ENCODE results near the gene EPHA4. TPM values are rescaled to one million over a fixed set of nuclear protein-coding genes. Genes with fewer than 3 reads are reported as not detected.

Gene EPHA4
- total and polyA plus RNA-seq, 4 donors, result 0.43 to 2.3 (median 1.1) TPM

DNA sequence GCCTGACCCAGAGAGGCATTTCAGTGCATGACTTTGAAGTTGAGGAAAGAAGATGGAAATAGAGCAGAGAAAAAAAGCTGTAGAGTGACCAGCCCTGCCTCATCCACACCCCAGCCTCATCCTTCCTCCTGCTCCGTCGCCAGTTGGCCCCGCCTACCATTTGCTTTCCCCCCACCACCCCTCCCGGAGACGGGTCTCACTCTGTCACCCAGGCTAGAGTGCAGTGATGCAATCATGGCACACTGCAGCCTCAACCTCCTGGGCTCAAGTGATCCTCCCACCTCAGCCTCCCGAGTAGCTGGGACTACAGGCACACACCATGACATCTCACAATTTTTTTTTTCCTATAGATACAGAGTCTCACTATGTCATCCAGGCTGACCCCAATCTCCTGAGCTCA, 200.8 kb downstream of the EPHA4 start:
- peaks cover 0 to 4% (median 1%) of the 10 kb centered on the region in 4 donors for H3K27me3 ChIP-seq (ENCODE audit: control insufficient read depth in 4 of 4, insufficient read depth in 4 of 4, low read length in 3 of 4)
- H3K9me3 ChIP-seq (ENCODE audit: control insufficient read depth in 4 of 4, low read length in 3 of 4), result peaks cover 0 to 1% (median 0%) of the 10 kb centered on the region in 4 donors
- H3K9ac ChIP-seq (ENCODE audit: low read depth in 1 of 2, low read length in 2 of 2), result no peak overlapping the region
- TF ChIP-seq, protein P1, sequence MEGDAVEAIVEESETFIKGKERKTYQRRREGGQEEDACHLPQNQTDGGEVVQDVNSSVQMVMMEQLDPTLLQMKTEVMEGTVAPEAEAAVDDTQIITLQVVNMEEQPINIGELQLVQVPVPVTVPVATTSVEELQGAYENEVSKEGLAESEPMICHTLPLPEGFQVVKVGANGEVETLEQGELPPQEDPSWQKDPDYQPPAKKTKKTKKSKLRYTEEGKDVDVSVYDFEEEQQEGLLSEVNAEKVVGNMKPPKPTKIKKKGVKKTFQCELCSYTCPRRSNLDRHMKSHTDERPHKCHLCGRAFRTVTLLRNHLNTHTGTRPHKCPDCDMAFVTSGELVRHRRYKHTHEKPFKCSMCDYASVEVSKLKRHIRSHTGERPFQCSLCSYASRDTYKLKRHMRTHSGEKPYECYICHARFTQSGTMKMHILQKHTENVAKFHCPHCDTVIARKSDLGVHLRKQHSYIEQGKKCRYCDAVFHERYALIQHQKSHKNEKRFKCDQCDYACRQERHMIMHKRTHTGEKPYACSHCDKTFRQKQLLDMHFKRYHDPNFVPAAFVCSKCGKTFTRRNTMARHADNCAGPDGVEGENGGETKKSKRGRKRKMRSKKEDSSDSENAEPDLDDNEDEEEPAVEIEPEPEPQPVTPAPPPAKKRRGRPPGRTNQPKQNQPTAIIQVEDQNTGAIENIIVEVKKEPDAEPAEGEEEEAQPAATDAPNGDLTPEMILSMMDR (IDR thresholded peaks at IDR 0.05; ENCODE audit: low read depth, low read length, missing input control), result no peak
- TF ChIP-seq EGR1 (IDR thresholded peaks at IDR 0.05; ENCODE audit: low read depth in 2 of 2), result no peak
- TF ChIP-seq TAF1 (conservative IDR thresholded peaks at IDR 0.05), result no peak
- TF ChIP-seq SP1 (IDR thresholded peaks at IDR 0.05), result no peak
- no peak for TF ChIP-seq NR2F2 (IDR thresholded peaks at IDR 0.05)
- TF ChIP-seq RAD21 (IDR thresholded peaks at IDR 0.05), result no peak
- TF ChIP-seq GABPA (IDR thresholded peaks at IDR 0.05 in 1 of 2, conservative IDR thresholded peaks at IDR 0.05 in 1 of 2), result no peak
- TF ChIP-seq RXRA (IDR thresholded peaks at IDR 0.05), result no peak
- H3K36me3 ChIP-seq (ENCODE audit: control insufficient read depth in 4 of 4, insufficient read depth in 3 of 4, low read depth in 1 of 4, low read length in 3 of 4), result no peaks in the 10 kb centered on the region
- 76% methylated on average over 6 of the region's 6 CpGs for WGBS
- H3K4me1 ChIP-seq (ENCODE audit: control insufficient read depth in 4 of 4, insufficient read depth in 4 of 4, low read length in 3 of 4), result no peaks in the 10 kb centered on the region
- H3K27ac ChIP-seq (ENCODE audit: low read depth in 1 of 2, low read length in 2 of 2), result no peak overlapping the region
- DNase-seq (ENCODE audit: low spot score), result no peak
- no peak overlapping the region for H3K4me3 ChIP-seq (ENCODE audit: low read depth in 1 of 3, low read length in 3 of 3)

DNA sequence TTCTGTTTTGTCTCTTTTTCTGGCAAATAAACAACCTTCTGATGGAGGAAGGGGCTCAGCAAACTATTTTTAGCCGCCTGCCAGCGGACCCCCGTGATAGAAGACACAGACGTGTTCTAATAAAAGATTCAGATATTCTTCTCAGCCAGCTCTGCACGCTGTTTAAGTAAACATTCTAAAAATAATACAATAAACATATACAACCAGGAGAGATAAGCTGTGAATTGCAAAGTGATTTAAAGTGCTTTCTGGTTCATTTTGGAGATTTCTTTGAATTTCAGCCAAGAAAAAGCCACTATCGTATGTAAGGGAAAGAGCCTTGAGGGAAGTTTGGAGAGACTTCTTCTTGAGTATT, 201.3 kb downstream of the EPHA4 start:
- H3K36me3 ChIP-seq (ENCODE audit: control insufficient read depth in 4 of 4, insufficient read depth in 3 of 4, low read depth in 1 of 4, low read length in 3 of 4), result no peaks in the 10 kb centered on the region
- no peak for DNase-seq (ENCODE audit: low spot score)
- 59% methylated on average over 6 of the region's 6 CpGs for WGBS
- no peak overlapping the region for H3K9ac ChIP-seq (ENCODE audit: low read depth in 1 of 2, low read length in 2 of 2)
- H3K4me3 ChIP-seq (ENCODE audit: low read depth in 1 of 3, low read length in 3 of 3), result no peak overlapping the region
- TF ChIP-seq, protein P2, sequence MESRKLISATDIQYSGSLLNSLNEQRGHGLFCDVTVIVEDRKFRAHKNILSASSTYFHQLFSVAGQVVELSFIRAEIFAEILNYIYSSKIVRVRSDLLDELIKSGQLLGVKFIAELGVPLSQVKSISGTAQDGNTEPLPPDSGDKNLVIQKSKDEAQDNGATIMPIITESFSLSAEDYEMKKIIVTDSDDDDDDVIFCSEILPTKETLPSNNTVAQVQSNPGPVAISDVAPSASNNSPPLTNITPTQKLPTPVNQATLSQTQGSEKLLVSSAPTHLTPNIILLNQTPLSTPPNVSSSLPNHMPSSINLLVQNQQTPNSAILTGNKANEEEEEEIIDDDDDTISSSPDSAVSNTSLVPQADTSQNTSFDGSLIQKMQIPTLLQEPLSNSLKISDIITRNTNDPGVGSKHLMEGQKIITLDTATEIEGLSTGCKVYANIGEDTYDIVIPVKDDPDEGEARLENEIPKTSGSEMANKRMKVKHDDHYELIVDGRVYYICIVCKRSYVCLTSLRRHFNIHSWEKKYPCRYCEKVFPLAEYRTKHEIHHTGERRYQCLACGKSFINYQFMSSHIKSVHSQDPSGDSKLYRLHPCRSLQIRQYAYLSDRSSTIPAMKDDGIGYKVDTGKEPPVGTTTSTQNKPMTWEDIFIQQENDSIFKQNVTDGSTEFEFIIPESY (IDR thresholded peaks at IDR 0.05), result no peak
- TF ChIP-seq TAF1 (conservative IDR thresholded peaks at IDR 0.05) (no peak), NR2F2 (IDR thresholded peaks at IDR 0.05) (no peak), HNF4A (conservative IDR thresholded peaks at IDR 0.05) (no peak), FOXA2 (IDR thresholded peaks at IDR 0.05) (no peak), JUND (IDR thresholded peaks at IDR 0.05) (no peak), EGR1 (IDR thresholded peaks at IDR 0.05; ENCODE audit: low read depth in 2 of 2) (no peak), RAD21 (IDR thresholded peaks at IDR 0.05) (no peak), YY1 (IDR thresholded peaks at IDR 0.05) (no peak)
- TF ChIP-seq, protein P3, sequence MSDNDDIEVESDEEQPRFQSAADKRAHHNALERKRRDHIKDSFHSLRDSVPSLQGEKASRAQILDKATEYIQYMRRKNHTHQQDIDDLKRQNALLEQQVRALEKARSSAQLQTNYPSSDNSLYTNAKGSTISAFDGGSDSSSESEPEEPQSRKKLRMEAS (IDR thresholded peaks at IDR 0.05), result no peak
- no peaks in the 10 kb centered on the region for H3K4me1 ChIP-seq (ENCODE audit: control insufficient read depth in 4 of 4, insufficient read depth in 4 of 4, low read length in 3 of 4)
- H3K9me3 ChIP-seq (ENCODE audit: control insufficient read depth in 4 of 4, low read length in 3 of 4), result peaks cover 0 to 1% (median 0%) of the 10 kb centered on the region in 4 donors
- H3K27ac ChIP-seq (ENCODE audit: low read depth in 1 of 2, low read length in 2 of 2), result no peak overlapping the region
- H3K27me3 ChIP-seq (ENCODE audit: control insufficient read depth in 4 of 4, insufficient read depth in 4 of 4, low read length in 3 of 4), result peaks cover 0 to 4% (median 1%) of the 10 kb centered on the region in 4 donors

All from liver (tissue), 9 donors.